Neural progenitor cell (in vitro differentiated cells): ENCODE results near the gene PYROXD2.

Source experiments
- CTCF ChIP-seq: fragments of 200-600 bp; sonication (generic); IDR thresholded peaks from 2 replicates; pipeline ENCODE4 v1.5.1; 2017; ENCODE audit warnings: antibody characterized with exemption, mild to moderate bottlenecking
- EZH2 ChIP-seq: fragments of 200-600 bp; sonication (generic); IDR thresholded peaks from 2 replicates; pipeline ENCODE4 v1.6.1; 2017; ENCODE audit warnings: antibody characterized with exemption, mild to moderate bottlenecking, moderate library complexity

- TF ChIP-seq CTCF (no peak), EZH2 (no peak)
These were observed 5.8 kb upstream of the PYROXD2 start for GRCh38 chr10:98420786-98421185.
